Muscle of back (tissue), 13 donors: ENCODE data around the gene GAK. TPM values are rescaled to one million over a fixed set of nuclear protein-coding genes. Genes with fewer than 3 reads are reported as not detected.
"Not testable (repeated sequence)": the region's sequence is repeated elsewhere in the genome, so short reads cannot be mapped to it uniquely, and the experiment has no call there.

Experiments used
- DNase-seq, 3 donors: peaks; one replicate each; pipeline versions ENCODE4 v3.0.0 to v3.0.0-alpha.2; 2013
- long read RNA-seq, 9 donors: transcript quantifications; one replicate each; lab custom pipeline, GENCODE V29; 2026
- polyA plus RNA-seq, 10 donors: library from polyadenylated mRNA; unstranded; fragments of 120-200 nt; gene quantifications; one replicate each; pipeline ENCODE4 v1.2.1, GENCODE V29; 2013; ENCODE audit not compliant: insufficient read length in 10 of 10

Gene GAK
- 10 to 100 TPM; 24.8 to 46.9 (median 32.2) TPM for polyA plus RNA-seq
- long read RNA-seq, donor 1, full-length matches to known transcripts, result 2 of 2 reads
- long read RNA-seq, donor 1, partial matches to known transcripts, result 0 of 2 reads
- long read RNA-seq, donor 1, other reads (novel, unspliced or antisense), result 0 of 2 reads
- long read RNA-seq, donor 2, partial matches to known transcripts, result 0 of 2 reads
- long read RNA-seq, donor 2, other reads (novel, unspliced or antisense), result 0 of 2 reads
- long read RNA-seq, donor 3, result 0 reads
- long read RNA-seq, donor 4, partial matches to known transcripts, result 0 of 1 reads
- long read RNA-seq, donor 4, other reads (novel, unspliced or antisense), result 0 of 1 reads
- long read RNA-seq, donor 5, result 0 reads
- long read RNA-seq, donor 6, full-length matches to known transcripts, result 3 of 3 reads
- long read RNA-seq, donor 6, partial matches to known transcripts, result 0 of 3 reads
- long read RNA-seq, donor 6, other reads (novel, unspliced or antisense), result 0 of 3 reads
- long read RNA-seq, donor 7, partial matches to known transcripts, result 0 of 2 reads
- long read RNA-seq, donor 7, other reads (novel, unspliced or antisense), result 0 of 2 reads
- long read RNA-seq, donor 8, partial matches to known transcripts, result 0 of 1 reads
- long read RNA-seq, donor 8, other reads (novel, unspliced or antisense), result 0 of 1 reads
- long read RNA-seq, donor 9, result 0 reads

GRCh38 chr4:931960-932712 is at the start of gene GAK, which contains the start of gene TMEM175:
Gene GAK, minus strand, starts transcription at chr4:932316. Its CDS starts 129 bp downstream, at chr4:932187.
Gene TMEM175, plus strand, starts transcription at chr4:932460. Its CDS starts 15,280 bp downstream, at chr4:947740.
- DNase-seq, result peak; percentile 94 to 99 (median 98)

- DNase-seq, result no peak
Observed at GRCh38 chr4:978957-979701, 47.0 kb upstream of the GAK start.

GRCh38 chr4:976016-976415 is 43.9 kb upstream of the GAK start:
- DNase-seq, result not testable (repeated sequence)

GRCh38 chr4:974668-975067 is 42.6 kb upstream of the GAK start:
- no peak for DNase-seq

GRCh38 chr4:973431-974397 is 41.6 kb upstream of the GAK start, which contains the start of gene DGKQ:
Gene DGKQ, minus strand, starts transcription at chr4:973569. Its CDS starts 87 bp downstream, at chr4:973482.
- peak; percentile 79 to 89 (median 84) for DNase-seq

GRCh38 chr4:972651-973424 is 40.7 kb upstream of the GAK start:
- peak in 1 of 3 donors; percentile 56 for DNase-seq

- DNase-seq, result no peak
Observed at GRCh38 chr4:971666-972500, 39.8 kb upstream of the GAK start.

GRCh38 chr4:970854-971520 is 38.9 kb upstream of the GAK start:
- no peak for DNase-seq

- no peak for DNase-seq
Observed at GRCh38 chr4:970046-970745, 38.1 kb upstream of the GAK start.

GRCh38 chr4:968621-969394 is 36.7 kb upstream of the GAK start:
- no peak for DNase-seq

- DNase-seq, result no peak
Observed at GRCh38 chr4:968221-968620, 36.1 kb upstream of the GAK start.

GRCh38 chr4:967113-968104 is 35.3 kb upstream of the GAK start:
- DNase-seq, result peak in 1 of 3 donors; percentile 40

GRCh38 chr4:966266-967112 is 34.4 kb upstream of the GAK start:
- DNase-seq, result no peak

- no peak for DNase-seq
Observed at GRCh38 chr4:965766-966134, 33.6 kb upstream of the GAK start.
